DMS 273 treated with DMSO at 0.1 percent for 48 hours (cell line): ENCODE measurements around the gene ANXA1.
"Not testable (repeated sequence)": the region's sequence is repeated elsewhere in the genome, so short reads cannot be mapped to it uniquely, and the experiment has no call there.

Experiments used
- DNase-seq: peaks from one replicate; lab custom pipeline; 2025; lab: John Stamatoyannopoulos, UW

Gene ANXA1

GRCh38 chr9:73168298-73168934 is 16.8 kb downstream of the ANXA1 start:
- no peak for DNase-seq

GRCh38 chr9:73170185-73170957 is 18.7 kb downstream of the ANXA1 start:
- no peak for DNase-seq

- DNase-seq, result no peak
These were observed 21.2 kb downstream of the ANXA1 start for GRCh38 chr9:73172901-73173215.

GRCh38 chr9:73173557-73174329 is 22.1 kb downstream of the ANXA1 start:
- DNase-seq, result no peak

GRCh38 chr9:73174330-73174980 is 22.8 kb downstream of the ANXA1 start:
- DNase-seq, result no peak

GRCh38 chr9:73176450-73176875 is 24.8 kb downstream of the ANXA1 start:
- no peak for DNase-seq

- no peak for DNase-seq
These were observed 26.4 kb downstream of the ANXA1 start for GRCh38 chr9:73178044-73178443.

- no peak for DNase-seq
These were observed 27.9 kb downstream of the ANXA1 start for GRCh38 chr9:73179589-73179988.

- DNase-seq, result no peak
These were observed 28.7 kb downstream of the ANXA1 start for GRCh38 chr9:73180403-73180802.

GRCh38 chr9:73182928-73183327 is 31.3 kb downstream of the ANXA1 start:
- DNase-seq, result no peak

- DNase-seq, result no peak
These were observed 31.8 kb downstream of the ANXA1 start for GRCh38 chr9:73183428-73183827.

GRCh38 chr9:73183917-73184861 is 32.5 kb downstream of the ANXA1 start:
- no peak for DNase-seq

- DNase-seq, result not testable (repeated sequence)
These were observed 39.4 kb downstream of the ANXA1 start for GRCh38 chr9:73191109-73191508.

GRCh38 chr9:73194284-73194683 is 42.6 kb downstream of the ANXA1 start:
- DNase-seq, result no peak

- DNase-seq, result no peak
These were observed 47.8 kb downstream of the ANXA1 start for GRCh38 chr9:73199448-73199847.

GRCh38 chr9:73199886-73200285 is 48.2 kb downstream of the ANXA1 start:
- DNase-seq, result no peak

GRCh38 chr9:73200694-73201452 is 49.2 kb downstream of the ANXA1 start:
- no peak for DNase-seq

- DNase-seq, result no peak
These were observed 51.3 kb downstream of the ANXA1 start for GRCh38 chr9:73202980-73203379.

GRCh38 chr9:73204936-73205335 is 53.3 kb downstream of the ANXA1 start:
- DNase-seq, result no peak

GRCh38 chr9:73206851-73207250 is 55.2 kb downstream of the ANXA1 start:
- DNase-seq, result no peak
